Calu3 (cell line): ENCODE measurements around the gene ASTN1. TPM values are rescaled to one million over a fixed set of nuclear protein-coding genes. Genes with fewer than 3 reads are reported as not detected.

Experiments used
- BruUV-seq: library from RNA; stranded (reverse); fragments of 400-500 nt; replicated peaks from 2 replicates; lab custom pipeline; 2021; lab: Mats Ljungman, UMichigan
- CTCF ChIA-PET: fragments of 300-600 bp; sonication (Branson Sonifier 250); formaldehyde crosslinking; loops from one replicate; lab custom pipeline; 2022; ENCODE audit warnings: antibody characterized with exemption; lab: Charles Lee
- DNase-seq: peaks from one replicate; pipeline ENCODE4 v3.0.0; 2022
- H3K27ac Mint-ChIP-seq: one replicate; pipeline ENCODE4 v1.8.0; 2022; ENCODE audit warnings: mixed read lengths; ENCODE audit not compliant: unreplicated experiment
- H3K27me3 Mint-ChIP-seq: one replicate; pipeline ENCODE4 v1.8.0; 2022; ENCODE audit warnings: mixed read lengths; ENCODE audit not compliant: unreplicated experiment
- H3K36me3 Mint-ChIP-seq: one replicate; pipeline ENCODE4 v1.8.0; 2022; ENCODE audit warnings: mild to moderate bottlenecking, moderate library complexity, mixed read lengths; ENCODE audit not compliant: insufficient read depth, unreplicated experiment
- H3K4me1 Mint-ChIP-seq: one replicate; pipeline ENCODE4 v1.8.0; 2022; ENCODE audit warnings: mild to moderate bottlenecking, low read depth, mixed read lengths; ENCODE audit not compliant: unreplicated experiment
- H3K4me3 Mint-ChIP-seq: one replicate; pipeline ENCODE4 v1.8.0; 2022; ENCODE audit warnings: mild to moderate bottlenecking, low read depth, moderate library complexity, mixed read lengths; ENCODE audit not compliant: unreplicated experiment
- H3K9me3 Mint-ChIP-seq: one replicate; pipeline ENCODE4 v1.8.0; 2022; ENCODE audit warnings: low read depth, mixed read lengths; ENCODE audit not compliant: unreplicated experiment
- intact Hi-C: fragments of 100-400 bp; cut with micrococcal nuclease; formaldehyde crosslinking; loops from one replicate; pipeline ENCODE4 v1.10.0; 2022; ENCODE audit not compliant: unreplicated experiment
- total RNA-seq: library from RNA; stranded (reverse); gene quantifications from 2 replicates; pipeline ENCODE4 v1.2.3, GENCODE V29; 2022
- TF ChIP-seq, protein P1 (sequence below): fragments of 200-600 bp; IDR thresholded peaks from one replicate; pipeline ENCODE4 v1.8.0; 2022; ENCODE audit warnings: antibody characterized with exemption; ENCODE audit not compliant: unreplicated experiment

ASTN1 gene
- total RNA-seq, 1 experiment from 2014 or later = not detected

DNA sequence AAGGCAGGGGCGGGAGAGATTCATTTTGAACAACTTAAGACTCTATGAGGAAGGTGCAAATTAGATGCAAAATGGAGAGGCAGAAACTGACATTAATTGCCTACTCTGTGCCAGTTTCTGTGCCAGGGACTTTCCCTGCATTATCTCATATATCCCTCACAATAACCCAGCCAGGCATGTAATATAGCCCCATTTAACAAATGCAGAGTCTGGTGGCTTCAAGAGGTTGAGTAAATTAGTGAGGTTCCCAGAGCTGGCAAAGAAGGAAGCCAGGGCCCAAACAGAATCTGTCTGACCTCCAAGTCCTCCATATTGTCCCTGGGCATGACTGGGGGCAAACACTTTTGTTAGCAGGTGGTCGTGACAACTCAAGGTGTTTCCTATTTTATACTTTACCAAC lies 199.8 kb downstream of the ASTN1 start:
- H3K4me3 Mint-ChIP-seq = no peak overlapping the region
- intact Hi-C loops = no loop called here
- no peak overlapping the region for H3K27ac Mint-ChIP-seq
- no peaks in the 10 kb centered on the region for H3K4me1 Mint-ChIP-seq
- no peaks in the 10 kb centered on the region for H3K9me3 Mint-ChIP-seq
- no TSS peak for BruUV-seq
- H3K36me3 Mint-ChIP-seq = no peaks in the 10 kb centered on the region
- TF ChIP-seq, protein P1, sequence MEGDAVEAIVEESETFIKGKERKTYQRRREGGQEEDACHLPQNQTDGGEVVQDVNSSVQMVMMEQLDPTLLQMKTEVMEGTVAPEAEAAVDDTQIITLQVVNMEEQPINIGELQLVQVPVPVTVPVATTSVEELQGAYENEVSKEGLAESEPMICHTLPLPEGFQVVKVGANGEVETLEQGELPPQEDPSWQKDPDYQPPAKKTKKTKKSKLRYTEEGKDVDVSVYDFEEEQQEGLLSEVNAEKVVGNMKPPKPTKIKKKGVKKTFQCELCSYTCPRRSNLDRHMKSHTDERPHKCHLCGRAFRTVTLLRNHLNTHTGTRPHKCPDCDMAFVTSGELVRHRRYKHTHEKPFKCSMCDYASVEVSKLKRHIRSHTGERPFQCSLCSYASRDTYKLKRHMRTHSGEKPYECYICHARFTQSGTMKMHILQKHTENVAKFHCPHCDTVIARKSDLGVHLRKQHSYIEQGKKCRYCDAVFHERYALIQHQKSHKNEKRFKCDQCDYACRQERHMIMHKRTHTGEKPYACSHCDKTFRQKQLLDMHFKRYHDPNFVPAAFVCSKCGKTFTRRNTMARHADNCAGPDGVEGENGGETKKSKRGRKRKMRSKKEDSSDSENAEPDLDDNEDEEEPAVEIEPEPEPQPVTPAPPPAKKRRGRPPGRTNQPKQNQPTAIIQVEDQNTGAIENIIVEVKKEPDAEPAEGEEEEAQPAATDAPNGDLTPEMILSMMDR = no peak
- CTCF ChIA-PET = no interaction called here
- no peak for DNase-seq
- H3K27me3 Mint-ChIP-seq = peaks cover 53% of the 10 kb centered on the region

DNA sequence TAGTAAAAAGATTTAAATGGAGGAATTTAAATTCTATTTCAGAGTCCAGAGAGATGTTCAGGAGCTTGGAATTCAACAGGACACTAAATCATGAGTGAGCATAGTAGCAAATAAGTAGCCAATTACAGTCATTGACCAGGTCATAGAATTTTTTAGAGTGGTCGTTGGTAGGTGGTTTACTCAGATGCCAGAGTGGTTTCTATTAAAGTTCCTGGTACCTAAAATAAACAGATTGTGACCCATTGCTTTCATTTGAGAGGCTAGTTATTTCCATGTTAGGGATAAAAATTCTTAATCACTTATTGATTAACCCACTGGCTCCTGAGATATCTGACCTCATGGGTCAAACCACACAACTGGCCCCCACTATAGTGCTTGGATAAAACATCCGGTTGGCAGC lies 201.3 kb downstream of the ASTN1 start:
- TF ChIP-seq, protein P1 = no peak
- BruUV-seq = no TSS peak
- no peak for DNase-seq
- CTCF ChIA-PET = no interaction called here
- Mint-ChIP-seq H3K36me3 (no peaks in the 10 kb centered on the region), H3K27ac (no peak overlapping the region), H3K4me1 (no peaks in the 10 kb centered on the region), H3K27me3 (peaks cover 38% of the 10 kb centered on the region), H3K4me3 (no peak overlapping the region), H3K9me3 (no peaks in the 10 kb centered on the region)
- intact Hi-C loops = no loop called here

DNA sequence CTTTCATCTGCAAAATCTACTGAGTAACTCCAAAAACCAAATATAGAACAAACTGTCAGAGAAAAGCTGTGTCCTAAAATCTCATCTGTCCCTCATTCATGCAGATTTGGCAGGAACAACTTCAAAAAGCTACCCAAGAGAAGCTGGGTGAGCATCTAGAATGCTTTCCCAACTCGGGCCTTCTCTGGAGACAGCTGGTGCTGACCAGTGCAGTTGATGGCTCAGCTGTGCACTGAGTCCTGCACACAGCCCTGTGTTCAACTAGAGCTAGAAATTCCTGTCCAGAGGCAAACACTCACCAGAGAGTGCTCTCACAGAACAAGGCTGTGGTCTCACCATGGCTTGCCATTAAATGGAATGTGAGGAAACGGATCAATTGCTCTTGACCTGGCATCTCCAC lies 202.8 kb downstream of the ASTN1 start:
- CTCF ChIA-PET = interaction anchor here (0.6 kb wide), 1 partner anchor 19 kb away, joined by 3 read pairs; no protein-coding TSS in a partner anchor
- peaks cover 37% of the 10 kb centered on the region for H3K27me3 Mint-ChIP-seq

DNA sequence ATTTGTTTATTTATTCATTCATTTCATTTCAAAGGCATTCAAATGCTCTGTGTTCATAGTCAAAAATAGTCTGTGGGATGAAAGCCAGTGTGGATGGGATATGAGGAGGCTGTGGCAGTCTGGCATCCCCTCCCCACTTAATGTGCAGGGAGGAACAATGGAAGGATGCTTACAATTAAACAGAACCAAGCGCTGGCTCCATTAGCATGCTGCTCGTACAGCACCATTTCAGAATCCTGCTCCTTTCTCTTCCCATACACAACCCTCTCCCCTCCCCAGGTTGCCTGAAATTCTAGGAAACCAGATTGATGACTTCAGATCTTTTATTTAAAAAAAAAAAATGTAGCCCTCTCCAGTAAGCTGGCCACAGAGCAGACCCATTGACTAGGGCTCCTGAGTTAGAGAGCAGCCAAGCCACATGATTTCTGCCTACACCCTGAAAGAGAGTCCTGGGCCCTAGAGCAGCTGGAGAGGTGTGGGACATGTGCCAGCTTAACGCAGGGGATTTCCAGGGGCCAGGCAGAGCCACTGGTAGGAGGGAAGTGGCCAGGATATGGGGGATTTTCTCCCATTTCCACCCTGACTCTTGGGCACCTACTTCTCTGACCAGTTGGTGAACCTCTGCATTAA lies 205.2 kb downstream of the ASTN1 start:
- peaks cover 50% of the 10 kb centered on the region for H3K27me3 Mint-ChIP-seq
- intact Hi-C loops = no loop called here
- no peaks in the 10 kb centered on the region for H3K36me3 Mint-ChIP-seq
- H3K4me1 Mint-ChIP-seq = no peaks in the 10 kb centered on the region
- TF ChIP-seq, protein P1 = no peak
- no peak overlapping the region for H3K27ac Mint-ChIP-seq
- CTCF ChIA-PET = no interaction called here
- no peak overlapping the region for H3K4me3 Mint-ChIP-seq
- no peaks in the 10 kb centered on the region for H3K9me3 Mint-ChIP-seq
- BruUV-seq = no TSS peak
- no peak for DNase-seq

More for the DNA sequence above, 202.8 kb downstream of the ASTN1 start:
- no peak for DNase-seq
- no peak overlapping the region for H3K27ac Mint-ChIP-seq
- no TSS peak for BruUV-seq
- no peaks in the 10 kb centered on the region for H3K9me3 Mint-ChIP-seq
- H3K36me3 Mint-ChIP-seq = no peaks in the 10 kb centered on the region
- TF ChIP-seq, protein P1 = no peak
- H3K4me1 Mint-ChIP-seq = no peaks in the 10 kb centered on the region
- intact Hi-C loops = no loop called here
- H3K4me3 Mint-ChIP-seq = no peak overlapping the region
